Effector memory CD8-positive, alpha-beta T cell (primary cell): Measurements from ENCODE around the gene SPARC.
A peak's percentile ranks its signal among the peaks of the same experiment; 100 is the strongest.

Source experiments
- ATAC-seq: fragments of 150-1000 bp; cut with Tn5 transposase; replicated peaks from 2 replicates; pipeline ENCODE4 v1.10.0; 2021; ENCODE audit warnings: mild to moderate bottlenecking, moderate library complexity
- DNase-seq, 3 experiments: peaks; one replicate each; pipeline ENCODE4 v3.0.0; 2021
- H3K27ac Mint-ChIP-seq, 2 donors: one replicate each; pipeline ENCODE4 v1.8.0; 2022; ENCODE audit warnings: mild to moderate bottlenecking in 2 of 2, mixed read lengths in 2 of 2, moderate library complexity in 2 of 2
- H3K27me3 Mint-ChIP-seq, 2 donors: one replicate each; pipeline ENCODE4 v1.8.0; 2022; ENCODE audit warnings: mixed read lengths in 2 of 2
- H3K36me3 Mint-ChIP-seq: one replicate; pipeline ENCODE4 v1.8.0; 2022; ENCODE audit warnings: mild to moderate bottlenecking, moderate library complexity, mixed read lengths; ENCODE audit not compliant: insufficient read depth
- H3K4me1 Mint-ChIP-seq, 2 donors: one replicate each; pipeline ENCODE4 v1.8.0; 2022; ENCODE audit warnings: low read depth in 2 of 2, mixed read lengths in 2 of 2
- H3K4me3 Mint-ChIP-seq, 2 donors: one replicate each; pipeline ENCODE4 v1.8.0; 2022; ENCODE audit warnings: mild to moderate bottlenecking in 2 of 2, mixed read lengths in 2 of 2, moderate library complexity in 2 of 2
- H3K9me3 Mint-ChIP-seq, 2 donors: one replicate each; pipeline ENCODE4 v1.8.0; 2022; ENCODE audit warnings: mixed read lengths in 2 of 2

SPARC gene

GRCh38 chr5:151651997-151652645 is 34.6 kb downstream of the SPARC start:
- no peak overlapping the region for H3K4me3 Mint-ChIP-seq

GRCh38 chr5:151648988-151649387 is 37.7 kb downstream of the SPARC start:
- Mint-ChIP-seq H3K27ac (no peak overlapping the region), H3K4me1 (no peaks in the 10 kb centered on the region), H3K9me3 (no peaks in the 10 kb centered on the region), H3K36me3 (peaks cover 5% of the 10 kb centered on the region), H3K4me3 (no peak overlapping the region), H3K27me3 (peaks cover 22 to 36% of the 10 kb centered on the region in 2 donors)
- DNase-seq = no peak
- ATAC-seq = no peak

More at GRCh38 chr5:151651997-151652645, 34.6 kb downstream of the SPARC start:
- Mint-ChIP-seq H3K4me1 (no peaks in the 10 kb centered on the region), H3K36me3 (peaks cover 5% of the 10 kb centered on the region), H3K27ac (no peak overlapping the region), H3K27me3 (peaks cover 7 to 14% of the 10 kb centered on the region in 2 donors), H3K9me3 (no peaks in the 10 kb centered on the region)
- ATAC-seq (peak; percentile 88), DNase-seq (peak; percentile 47 to 56 (median 55))

DNA sequence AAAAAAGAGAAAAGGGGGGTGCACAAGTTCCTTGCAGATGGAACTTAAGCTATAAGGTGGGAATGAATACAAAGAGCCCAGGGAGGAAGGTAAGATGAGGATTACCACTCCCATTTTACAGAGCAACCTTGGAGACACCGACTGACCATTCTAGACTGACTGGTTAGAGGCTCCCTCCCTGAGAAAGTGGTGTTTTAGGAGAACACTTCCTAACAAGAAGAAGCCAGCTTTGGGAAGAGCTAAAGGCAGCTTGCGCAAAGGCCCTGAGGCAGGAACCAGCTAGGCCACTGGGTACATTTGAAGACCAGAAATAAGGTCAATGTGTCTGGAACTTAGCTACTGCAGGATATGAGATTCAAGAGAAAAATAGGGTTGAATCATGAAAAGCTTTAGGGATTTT is 38.6 kb downstream of the SPARC start:
- Mint-ChIP-seq H3K27ac (no peak overlapping the region), H3K27me3 (peaks cover 22 to 36% of the 10 kb centered on the region in 2 donors), H3K36me3 (peaks cover 5% of the 10 kb centered on the region)

GRCh38 chr5:151647320-151647861 is 39.3 kb downstream of the SPARC start:
- DNase-seq (no peak), ATAC-seq (peak; percentile 24)
- H3K27me3 Mint-ChIP-seq = peaks cover 22 to 36% of the 10 kb centered on the region in 2 donors
- H3K4me1 Mint-ChIP-seq = no peaks in the 10 kb centered on the region
- no peak overlapping the region for H3K4me3 Mint-ChIP-seq
- H3K36me3 Mint-ChIP-seq = peaks cover 5% of the 10 kb centered on the region
- no peak overlapping the region for H3K27ac Mint-ChIP-seq
- H3K9me3 Mint-ChIP-seq = no peaks in the 10 kb centered on the region

More for the DNA sequence above, 38.6 kb downstream of the SPARC start:
- Mint-ChIP-seq H3K4me3 (no peak overlapping the region), H3K4me1 (no peaks in the 10 kb centered on the region), H3K9me3 (no peaks in the 10 kb centered on the region)
- DNase-seq = no peak
- no peak for ATAC-seq

- no peaks in the 10 kb centered on the region for H3K9me3 Mint-ChIP-seq
- no peak overlapping the region for H3K27ac Mint-ChIP-seq
- H3K36me3 Mint-ChIP-seq = peaks cover 5% of the 10 kb centered on the region
- no peak overlapping the region for H3K4me3 Mint-ChIP-seq
- peaks cover 22 to 36% of the 10 kb centered on the region in 2 donors for H3K27me3 Mint-ChIP-seq
- ATAC-seq = no peak
- no peak for DNase-seq
- H3K4me1 Mint-ChIP-seq = no peaks in the 10 kb centered on the region
These were observed 40.4 kb downstream of the SPARC start for GRCh38 chr5:151646334-151646733.

- Mint-ChIP-seq H3K27me3 (peaks cover 23 to 44% of the 10 kb centered on the region in 2 donors), H3K4me3 (no peak overlapping the region), H3K27ac (no peak overlapping the region), H3K36me3 (peaks cover 5% of the 10 kb centered on the region), H3K4me1 (no peaks in the 10 kb centered on the region), H3K9me3 (no peaks in the 10 kb centered on the region)
- ATAC-seq (no peak), DNase-seq (no peak)
These were observed 43.3 kb downstream of the SPARC start for GRCh38 chr5:151643388-151643787.

DNA sequence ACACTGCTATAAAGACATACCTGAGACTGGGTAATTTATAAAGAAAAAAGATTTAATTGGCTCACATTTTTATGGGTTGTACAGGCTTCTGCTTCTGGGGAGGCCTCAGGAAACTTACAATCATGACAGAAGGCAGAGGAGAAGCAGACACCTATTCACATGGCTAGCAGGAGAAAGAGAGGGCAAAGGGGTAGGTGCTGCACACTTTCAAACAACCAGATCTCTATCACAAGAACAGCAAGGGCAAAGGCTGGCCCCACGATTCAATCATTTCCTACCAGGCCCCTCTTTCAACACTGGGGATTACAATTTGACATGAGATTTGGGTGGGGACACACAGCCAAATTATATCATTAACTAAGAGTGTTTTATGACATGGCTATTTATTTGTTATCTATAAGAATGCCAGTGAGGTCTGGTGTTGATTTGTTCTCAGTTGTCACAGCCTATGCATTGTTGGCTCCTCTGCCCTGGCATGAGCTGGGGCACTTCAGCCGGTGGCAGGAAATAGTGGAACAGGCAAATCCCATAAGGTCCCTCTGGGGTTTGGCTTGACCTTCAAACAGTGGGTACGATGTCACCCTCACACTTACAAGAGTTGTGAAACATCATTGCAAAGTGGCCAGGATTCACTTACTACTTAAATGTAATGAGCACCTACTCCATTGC is 44.1 kb downstream of the SPARC start:
- DNase-seq (no peak), ATAC-seq (no peak)
- Mint-ChIP-seq H3K4me3 (no peak overlapping the region), H3K36me3 (no peaks in the 10 kb centered on the region), H3K27me3 (peaks cover 23 to 44% of the 10 kb centered on the region in 2 donors), H3K9me3 (no peaks in the 10 kb centered on the region), H3K4me1 (no peaks in the 10 kb centered on the region), H3K27ac (no peak overlapping the region)

DNA sequence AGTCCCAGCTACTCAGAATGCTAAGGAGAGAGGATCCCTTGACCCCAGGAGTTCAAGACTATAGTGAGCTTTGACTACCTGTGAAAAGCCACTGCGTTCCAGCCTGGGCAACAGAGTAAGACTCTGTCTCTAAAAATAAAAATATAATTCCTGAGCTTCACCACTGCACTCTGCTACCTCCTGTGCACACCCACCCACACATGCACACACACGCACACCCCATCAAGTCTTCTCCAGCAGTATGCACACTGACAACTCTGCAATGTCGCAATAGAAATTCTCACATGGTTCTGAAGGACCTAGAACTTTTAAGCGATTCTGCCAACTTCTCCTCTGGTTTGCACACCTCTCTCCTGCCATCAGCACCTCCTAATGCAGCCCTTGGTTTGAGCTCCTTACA is 48.1 kb downstream of the SPARC start:
- Mint-ChIP-seq H3K27me3 (peaks cover 13 to 42% of the 10 kb centered on the region in 2 donors), H3K4me3 (no peak overlapping the region), H3K36me3 (no peaks in the 10 kb centered on the region), H3K9me3 (no peaks in the 10 kb centered on the region), H3K27ac (no peak overlapping the region), H3K4me1 (no peaks in the 10 kb centered on the region)
- DNase-seq = no peak
- ATAC-seq = no peak

- no peak for ATAC-seq
- Mint-ChIP-seq H3K27ac (no peak overlapping the region), H3K4me3 (no peak overlapping the region), H3K27me3 (peaks cover 13 to 51% of the 10 kb centered on the region in 2 donors), H3K36me3 (no peaks in the 10 kb centered on the region), H3K4me1 (no peaks in the 10 kb centered on the region), H3K9me3 (no peaks in the 10 kb centered on the region)
- DNase-seq = no peak
These were observed 49.0 kb downstream of the SPARC start for GRCh38 chr5:151637676-151638075.

- Mint-ChIP-seq H3K27me3 (peaks cover 26 to 65% of the 10 kb centered on the region in 2 donors), H3K9me3 (no peaks in the 10 kb centered on the region), H3K27ac (no peak overlapping the region), H3K36me3 (no peaks in the 10 kb centered on the region), H3K4me1 (no peaks in the 10 kb centered on the region), H3K4me3 (no peak overlapping the region)
- DNase-seq (no peak), ATAC-seq (no peak)
These were observed 52.8 kb downstream of the SPARC start for GRCh38 chr5:151633892-151634291.

DNA sequence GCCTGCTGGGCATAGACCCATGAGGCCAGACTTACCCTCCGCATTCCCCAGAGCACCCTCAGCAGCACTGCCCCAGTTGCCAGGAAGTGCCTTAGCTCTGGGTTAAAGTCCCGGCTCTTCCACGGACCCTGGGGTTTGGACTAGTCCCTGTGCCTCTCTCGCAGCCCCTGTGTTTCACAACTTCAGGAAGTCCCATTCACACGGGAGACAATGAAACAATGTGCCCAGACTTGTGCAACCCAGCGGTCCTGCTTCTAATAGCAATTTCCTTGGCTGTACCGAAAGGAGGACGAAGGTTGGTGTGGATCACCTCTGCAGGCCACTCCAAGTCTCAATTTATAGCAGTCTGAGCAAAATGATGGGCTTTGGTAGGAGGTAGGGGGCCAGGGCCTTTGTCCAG is 53.8 kb downstream of the SPARC start:
- Mint-ChIP-seq H3K4me1 (no peaks in the 10 kb centered on the region), H3K4me3 (no peak overlapping the region), H3K36me3 (no peaks in the 10 kb centered on the region), H3K27ac (no peak overlapping the region), H3K27me3 (peaks cover 26 to 61% of the 10 kb centered on the region in 2 donors), H3K9me3 (no peaks in the 10 kb centered on the region)
- ATAC-seq = no peak
- no peak for DNase-seq

- H3K27me3 Mint-ChIP-seq = peaks cover 28 to 61% of the 10 kb centered on the region in 2 donors
- no peaks in the 10 kb centered on the region for H3K36me3 Mint-ChIP-seq
- H3K9me3 Mint-ChIP-seq = no peaks in the 10 kb centered on the region
- H3K4me1 Mint-ChIP-seq = no peaks in the 10 kb centered on the region
- no peak for ATAC-seq
- DNase-seq = no peak
- H3K4me3 Mint-ChIP-seq = no peak overlapping the region
- H3K27ac Mint-ChIP-seq = no peak overlapping the region
These were observed 54.2 kb downstream of the SPARC start for GRCh38 chr5:151632524-151632923.

- no peaks in the 10 kb centered on the region for H3K4me1 Mint-ChIP-seq
- no peak overlapping the region for H3K27ac Mint-ChIP-seq
- no peak overlapping the region for H3K4me3 Mint-ChIP-seq
- no peaks in the 10 kb centered on the region for H3K9me3 Mint-ChIP-seq
- H3K36me3 Mint-ChIP-seq = no peaks in the 10 kb centered on the region
- ATAC-seq (no peak), DNase-seq (no peak)
- peaks cover 33 to 61% of the 10 kb centered on the region in 2 donors for H3K27me3 Mint-ChIP-seq
These were observed 54.8 kb downstream of the SPARC start for GRCh38 chr5:151631941-151632340.

DNA sequence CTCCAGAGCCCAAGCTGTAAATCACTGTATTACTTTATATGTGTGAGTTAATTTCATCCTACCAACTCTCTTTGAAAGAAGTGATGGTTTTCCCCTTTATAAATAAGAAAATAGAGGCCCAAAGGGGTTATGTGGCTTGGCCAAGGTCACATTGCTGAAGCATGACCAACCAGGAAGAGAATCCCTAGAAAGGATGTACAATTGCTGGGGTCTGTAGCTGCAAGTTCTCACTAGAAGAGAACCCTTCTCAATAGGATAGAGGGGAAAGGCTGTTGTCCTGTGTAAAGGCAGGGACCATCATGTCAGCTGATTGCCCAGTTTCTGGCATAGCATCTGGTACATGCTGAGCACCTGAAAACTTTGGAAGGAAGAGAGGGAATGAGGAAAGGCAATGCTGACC is 56.6 kb downstream of the SPARC start:
- H3K27me3 Mint-ChIP-seq = peaks cover 27 to 42% of the 10 kb centered on the region in 2 donors
- H3K9me3 Mint-ChIP-seq = no peaks in the 10 kb centered on the region
- H3K4me3 Mint-ChIP-seq = no peak overlapping the region
- H3K27ac Mint-ChIP-seq = no peak overlapping the region
- ATAC-seq (no peak), DNase-seq (no peak)
- H3K4me1 Mint-ChIP-seq = no peaks in the 10 kb centered on the region
- no peaks in the 10 kb centered on the region for H3K36me3 Mint-ChIP-seq
